K562 (cell line): ENCODE results near the gene SYN1. TPM values are rescaled to one million over a fixed set of nuclear protein-coding genes. Genes with fewer than 3 reads are reported as not detected.

Experiments
- CREB5 ChIP-seq: fragments of 250-450 bp; sonication (Bioruptor Pico); IDR thresholded peaks from 2 replicates; pipeline ENCODE4 v1.5.0; 2020; ENCODE audit warnings: mild to moderate bottlenecking
- CTBP1 ChIP-seq: fragments of 450-650 bp; IDR thresholded peaks from 2 replicates; pipeline ENCODE4 v1.6.1; 2016; ENCODE audit warnings: borderline replicate concordance
- CXXC5 ChIP-seq: fragments of 250-450 bp; sonication (Bioruptor Pico); IDR thresholded peaks from 2 replicates; pipeline ENCODE4 v1.8.0; 2022; ENCODE audit warnings: inconsistent platforms, mild to moderate bottlenecking, moderate library complexity
- GTF2A2 ChIP-seq: IDR thresholded peaks from 2 replicates; pipeline ENCODE4 v1.6.1; 2016; ENCODE audit warnings: mild to moderate bottlenecking, missing genetic modification characterization, missing compliant biosample characterization
- KDM1A ChIP-seq, 2 experiments: fragments of 450-650 bp; IDR thresholded peaks; 2 replicates each; pipeline ENCODE4 v1.6.1; 2016; ENCODE audit warnings: mild to moderate bottlenecking in 2 of 2
- MAZ ChIP-seq, 2 experiments: fragments of 450-650 bp in 1 of 2; sonication (generic) in 1 of 2; formaldehyde crosslinking; IDR thresholded peaks in 1 of 2; conservative IDR thresholded peaks in 1 of 2; 2 replicates each; pipeline versions ENCODE4 v1.4.0 to v1.5.0; 2020; ENCODE audit warnings: mild to moderate bottlenecking in 1 of 2, missing genetic modification reagents in 1 of 2
- MITF ChIP-seq: IDR thresholded peaks from 2 replicates; pipeline ENCODE4 v1.6.1; 2014; ENCODE audit warnings: antibody characterized with exemption
- MTA3 ChIP-seq: fragments of 450-650 bp; formaldehyde crosslinking; IDR thresholded peaks from 2 replicates; pipeline ENCODE4 v1.6.1; 2017; ENCODE audit warnings: mild to moderate bottlenecking, borderline replicate concordance
- RCOR1 ChIP-seq, 2 experiments: IDR thresholded peaks; 2 replicates each; pipeline ENCODE4 v1.6.1; 2012; ENCODE audit warnings: low read depth in 2 of 2, low read length in 2 of 2, borderline replicate concordance in 1 of 2, improper control_type of control experiment in 1 of 2
- polyA plus RNA-seq, 8 experiments: library from polyadenylated mRNA; depleted of rRNA in 4 of 8; stranded (reverse) in 5 of 8; unstranded in 3 of 8; fragments of >200 nt; fragmentation: Nextera tagmentation in 2 of 8; fragmentation: Illumina TruSeq in 1 of 8; extraction: Ambion mirVana in 2 of 8; extraction: Trizol in 1 of 8; gene quantifications; 2 replicates each; pipeline versions ENCODE4 v1.2.1 to v1.2.3, GENCODE V29; 2011 to 2014; ENCODE audit warnings: inconsistent platforms in 1 of 8, missing spikeins in 1 of 8
- total RNA-seq, 7 experiments: library from RNA; depleted of rRNA in 6 of 7; stranded (reverse); fragments of >200 nt in 6 of 7; fragmentation: Illumina TruSeq in 2 of 7; extraction: Trizol in 2 of 7; gene quantifications; 2 replicates each; pipeline versions ENCODE4 v1.2.1 to v1.2.3, GENCODE V29; 2011 to 2021; ENCODE audit warnings: low replicate concordance in 1 of 7
- TF ChIP-seq, protein P1 (sequence below), 2 experiments: fragments of 450-650 bp; IDR thresholded peaks; 2 replicates each; pipeline ENCODE4 v1.6.1; 2018; ENCODE audit warnings: mild to moderate bottlenecking in 2 of 2, low read depth in 1 of 2; ENCODE audit not compliant: partially characterized antibody in 2 of 2
- TF ChIP-seq, protein P2 (sequence below): sonication (generic); formaldehyde crosslinking; IDR thresholded peaks from 2 replicates; pipeline ENCODE4 v1.8.1; 2023; ENCODE audit warnings: missing genetic modification reagents, mild to moderate bottlenecking, borderline replicate concordance
- TF ChIP-seq, protein P3 (sequence below): fragments of 450-650 bp; IDR thresholded peaks from 2 replicates; pipeline ENCODE4 v1.6.1; 2018; ENCODE audit warnings: mild to moderate bottlenecking, low read depth; ENCODE audit not compliant: partially characterized antibody

Gene SYN1
- total and polyA plus RNA-seq, 9 of the 15 experiments (the other 6 are each of a cell fraction or from before 2014, with no cell fraction given): 0.01 to 0.28 (median 0.18) TPM; not detected in 2

DNA sequence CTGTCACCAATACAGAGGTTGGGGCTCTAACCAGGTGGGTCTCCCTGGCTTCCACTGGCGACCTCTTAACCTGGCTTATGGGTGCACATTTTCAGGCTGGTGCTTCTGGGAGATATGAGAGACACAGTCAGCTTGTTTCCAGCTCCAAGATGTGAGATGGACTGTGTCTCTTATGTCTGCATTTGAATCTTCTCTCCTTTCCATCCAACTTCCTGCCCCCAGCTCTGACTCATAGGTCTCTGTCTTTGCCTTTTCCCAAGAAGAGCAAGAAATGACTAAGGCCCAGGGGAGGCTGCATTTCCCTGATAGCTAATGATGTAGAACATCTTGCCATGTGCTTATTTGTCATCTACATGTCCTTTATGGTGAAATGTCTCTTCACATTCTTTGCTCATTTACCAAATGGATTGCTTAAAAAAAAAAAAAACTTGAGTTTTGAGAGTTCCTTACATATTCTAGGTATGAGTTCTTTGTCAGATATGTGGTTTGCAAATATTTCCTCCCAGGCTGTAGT is 42.5 kb upstream of the SYN1 start (continued):
- TF ChIP-seq, protein P1, sequence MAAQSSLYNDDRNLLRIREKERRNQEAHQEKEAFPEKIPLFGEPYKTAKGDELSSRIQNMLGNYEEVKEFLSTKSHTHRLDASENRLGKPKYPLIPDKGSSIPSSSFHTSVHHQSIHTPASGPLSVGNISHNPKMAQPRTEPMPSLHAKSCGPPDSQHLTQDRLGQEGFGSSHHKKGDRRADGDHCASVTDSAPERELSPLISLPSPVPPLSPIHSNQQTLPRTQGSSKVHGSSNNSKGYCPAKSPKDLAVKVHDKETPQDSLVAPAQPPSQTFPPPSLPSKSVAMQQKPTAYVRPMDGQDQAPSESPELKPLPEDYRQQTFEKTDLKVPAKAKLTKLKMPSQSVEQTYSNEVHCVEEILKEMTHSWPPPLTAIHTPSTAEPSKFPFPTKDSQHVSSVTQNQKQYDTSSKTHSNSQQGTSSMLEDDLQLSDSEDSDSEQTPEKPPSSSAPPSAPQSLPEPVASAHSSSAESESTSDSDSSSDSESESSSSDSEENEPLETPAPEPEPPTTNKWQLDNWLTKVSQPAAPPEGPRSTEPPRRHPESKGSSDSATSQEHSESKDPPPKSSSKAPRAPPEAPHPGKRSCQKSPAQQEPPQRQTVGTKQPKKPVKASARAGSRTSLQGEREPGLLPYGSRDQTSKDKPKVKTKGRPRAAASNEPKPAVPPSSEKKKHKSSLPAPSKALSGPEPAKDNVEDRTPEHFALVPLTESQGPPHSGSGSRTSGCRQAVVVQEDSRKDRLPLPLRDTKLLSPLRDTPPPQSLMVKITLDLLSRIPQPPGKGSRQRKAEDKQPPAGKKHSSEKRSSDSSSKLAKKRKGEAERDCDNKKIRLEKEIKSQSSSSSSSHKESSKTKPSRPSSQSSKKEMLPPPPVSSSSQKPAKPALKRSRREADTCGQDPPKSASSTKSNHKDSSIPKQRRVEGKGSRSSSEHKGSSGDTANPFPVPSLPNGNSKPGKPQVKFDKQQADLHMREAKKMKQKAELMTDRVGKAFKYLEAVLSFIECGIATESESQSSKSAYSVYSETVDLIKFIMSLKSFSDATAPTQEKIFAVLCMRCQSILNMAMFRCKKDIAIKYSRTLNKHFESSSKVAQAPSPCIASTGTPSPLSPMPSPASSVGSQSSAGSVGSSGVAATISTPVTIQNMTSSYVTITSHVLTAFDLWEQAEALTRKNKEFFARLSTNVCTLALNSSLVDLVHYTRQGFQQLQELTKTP (IDR thresholded peaks at IDR 0.05; ENCODE audit: low read depth in 1 of 2, partially characterized antibody in 2 of 2): peak in 1 of 2 experiments; percentile 66
- TF ChIP-seq MTA3 (0 out of 2 replicates have a peak, but pooled peaks have one; percentile 41), KDM1A (IDR thresholded peaks at IDR 0.05) (peak; percentile 11 to 56; a peak in 1 of 4 replicates), CREB5 (CRISPR knock-in tag) (no peak), MAZ (CRISPR knock-in tag; conservative IDR thresholded peaks at IDR 0.05 in 1 of 2, IDR thresholded peaks at IDR 0.05 in 1 of 2) (peak in 1 of 2 experiments; percentile 44; a peak in 1 of 4 replicates), RCOR1 (IDR thresholded peaks at IDR 0.05; ENCODE audit: borderline replicate concordance in 1 of 2, low read depth in 2 of 2, low read length in 2 of 2) (peak in 1 of 2 experiments; percentile 78; a peak in 1 of 4 replicates), CXXC5 (CRISPR knock-in tag) (no peak), CTBP1 (peak; percentile 76), GTF2A2 (tag) (no peak), MITF (no peak)
- TF ChIP-seq, protein P2, sequence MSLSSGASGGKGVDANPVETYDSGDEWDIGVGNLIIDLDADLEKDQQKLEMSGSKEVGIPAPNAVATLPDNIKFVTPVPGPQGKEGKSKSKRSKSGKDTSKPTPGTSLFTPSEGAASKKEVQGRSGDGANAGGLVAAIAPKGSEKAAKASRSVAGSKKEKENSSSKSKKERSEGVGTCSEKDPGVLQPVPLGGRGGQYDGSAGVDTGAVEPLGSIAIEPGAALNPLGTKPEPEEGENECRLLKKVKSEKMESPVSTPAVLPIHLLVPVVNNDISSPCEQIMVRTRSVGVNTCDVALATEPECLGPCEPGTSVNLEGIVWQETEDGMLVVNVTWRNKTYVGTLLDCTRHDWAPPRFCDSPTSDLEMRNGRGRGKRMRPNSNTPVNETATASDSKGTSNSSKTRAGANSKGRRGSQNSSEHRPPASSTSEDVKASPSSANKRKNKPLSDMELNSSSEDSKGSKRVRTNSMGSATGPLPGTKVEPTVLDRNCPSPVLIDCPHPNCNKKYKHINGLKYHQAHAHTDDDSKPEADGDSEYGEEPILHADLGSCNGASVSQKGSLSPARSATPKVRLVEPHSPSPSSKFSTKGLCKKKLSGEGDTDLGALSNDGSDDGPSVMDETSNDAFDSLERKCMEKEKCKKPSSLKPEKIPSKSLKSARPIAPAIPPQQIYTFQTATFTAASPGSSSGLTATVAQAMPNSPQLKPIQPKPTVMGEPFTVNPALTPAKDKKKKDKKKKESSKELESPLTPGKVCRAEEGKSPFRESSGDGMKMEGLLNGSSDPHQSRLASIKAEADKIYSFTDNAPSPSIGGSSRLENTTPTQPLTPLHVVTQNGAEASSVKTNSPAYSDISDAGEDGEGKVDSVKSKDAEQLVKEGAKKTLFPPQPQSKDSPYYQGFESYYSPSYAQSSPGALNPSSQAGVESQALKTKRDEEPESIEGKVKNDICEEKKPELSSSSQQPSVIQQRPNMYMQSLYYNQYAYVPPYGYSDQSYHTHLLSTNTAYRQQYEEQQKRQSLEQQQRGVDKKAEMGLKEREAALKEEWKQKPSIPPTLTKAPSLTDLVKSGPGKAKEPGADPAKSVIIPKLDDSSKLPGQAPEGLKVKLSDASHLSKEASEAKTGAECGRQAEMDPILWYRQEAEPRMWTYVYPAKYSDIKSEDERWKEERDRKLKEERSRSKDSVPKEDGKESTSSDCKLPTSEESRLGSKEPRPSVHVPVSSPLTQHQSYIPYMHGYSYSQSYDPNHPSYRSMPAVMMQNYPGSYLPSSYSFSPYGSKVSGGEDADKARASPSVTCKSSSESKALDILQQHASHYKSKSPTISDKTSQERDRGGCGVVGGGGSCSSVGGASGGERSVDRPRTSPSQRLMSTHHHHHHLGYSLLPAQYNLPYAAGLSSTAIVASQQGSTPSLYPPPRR (CRISPR knock-in tag): no peak
- TF ChIP-seq, protein P3, sequence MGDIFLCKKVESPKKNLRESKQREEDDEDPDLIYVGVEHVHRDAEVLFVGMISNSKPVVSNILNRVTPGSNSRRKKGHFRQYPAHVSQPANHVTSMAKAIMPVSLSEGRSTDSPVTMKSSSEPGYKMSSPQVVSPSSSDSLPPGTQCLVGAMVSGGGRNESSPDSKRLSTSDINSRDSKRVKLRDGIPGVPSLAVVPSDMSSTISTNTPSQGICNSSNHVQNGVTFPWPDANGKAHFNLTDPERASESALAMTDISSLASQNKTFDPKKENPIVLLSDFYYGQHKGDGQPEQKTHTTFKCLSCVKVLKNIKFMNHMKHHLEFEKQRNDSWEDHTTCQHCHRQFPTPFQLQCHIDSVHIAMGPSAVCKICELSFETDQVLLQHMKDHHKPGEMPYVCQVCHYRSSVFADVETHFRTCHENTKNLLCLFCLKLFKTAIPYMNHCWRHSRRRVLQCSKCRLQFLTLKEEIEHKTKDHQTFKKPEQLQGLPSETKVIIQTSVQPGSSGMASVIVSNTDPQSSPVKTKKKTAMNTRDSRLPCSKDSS: no peak
